NCI-H1048 (cell line): ENCODE measurements around the gene IRF6.

Source experiments
- DNase-seq: peaks from one replicate; lab custom pipeline; 2025; lab: John Stamatoyannopoulos, UW

Gene IRF6

DNA sequence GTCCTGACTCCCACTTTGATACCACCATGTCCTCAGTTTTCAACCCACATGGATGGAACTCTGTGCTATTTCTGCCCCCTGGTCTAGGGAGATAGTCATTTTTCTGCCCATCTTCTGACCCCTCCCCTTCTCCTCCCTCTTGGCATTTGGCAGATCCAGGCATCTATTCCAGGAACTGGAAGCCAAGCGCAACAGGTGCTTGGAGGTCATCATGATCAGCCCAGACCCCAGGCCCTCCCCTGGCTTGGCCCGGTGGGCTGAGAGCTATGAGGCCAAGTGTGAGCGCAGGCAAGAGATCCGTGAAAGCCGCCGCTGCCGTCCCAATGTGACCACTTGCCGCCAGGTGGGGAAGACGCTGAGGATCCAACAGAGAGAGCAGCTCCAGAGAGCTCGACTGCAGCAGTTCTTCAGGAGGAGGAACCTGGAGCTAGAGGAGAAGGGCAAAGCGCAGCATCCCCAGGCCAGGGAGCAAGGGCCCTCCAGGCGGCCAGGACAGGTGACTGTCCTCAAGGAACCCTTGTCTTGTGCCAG is 46.0 kb downstream of the IRF6 start:
- no peak for DNase-seq

DNA sequence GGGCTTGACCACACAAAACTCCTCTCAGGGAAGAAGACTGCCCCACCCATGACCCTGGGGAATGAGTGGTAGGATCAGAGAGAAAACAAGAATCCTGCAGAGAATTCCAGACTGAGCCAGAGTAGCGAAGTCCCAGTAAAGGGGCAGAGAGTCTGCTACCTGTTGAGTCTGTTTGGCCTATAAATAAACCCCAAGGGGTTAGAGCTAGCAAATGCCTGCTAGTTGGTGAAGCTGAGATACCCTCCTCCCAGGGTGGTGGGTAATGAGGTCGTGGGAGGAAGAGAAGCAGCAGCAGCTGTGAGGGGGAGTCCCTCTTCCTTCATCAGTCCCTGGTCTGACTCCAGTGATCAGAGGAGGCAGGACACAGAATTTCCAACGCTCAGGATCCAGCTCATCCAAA is 47.5 kb downstream of the IRF6 start:
- DNase-seq, result no peak

DNA sequence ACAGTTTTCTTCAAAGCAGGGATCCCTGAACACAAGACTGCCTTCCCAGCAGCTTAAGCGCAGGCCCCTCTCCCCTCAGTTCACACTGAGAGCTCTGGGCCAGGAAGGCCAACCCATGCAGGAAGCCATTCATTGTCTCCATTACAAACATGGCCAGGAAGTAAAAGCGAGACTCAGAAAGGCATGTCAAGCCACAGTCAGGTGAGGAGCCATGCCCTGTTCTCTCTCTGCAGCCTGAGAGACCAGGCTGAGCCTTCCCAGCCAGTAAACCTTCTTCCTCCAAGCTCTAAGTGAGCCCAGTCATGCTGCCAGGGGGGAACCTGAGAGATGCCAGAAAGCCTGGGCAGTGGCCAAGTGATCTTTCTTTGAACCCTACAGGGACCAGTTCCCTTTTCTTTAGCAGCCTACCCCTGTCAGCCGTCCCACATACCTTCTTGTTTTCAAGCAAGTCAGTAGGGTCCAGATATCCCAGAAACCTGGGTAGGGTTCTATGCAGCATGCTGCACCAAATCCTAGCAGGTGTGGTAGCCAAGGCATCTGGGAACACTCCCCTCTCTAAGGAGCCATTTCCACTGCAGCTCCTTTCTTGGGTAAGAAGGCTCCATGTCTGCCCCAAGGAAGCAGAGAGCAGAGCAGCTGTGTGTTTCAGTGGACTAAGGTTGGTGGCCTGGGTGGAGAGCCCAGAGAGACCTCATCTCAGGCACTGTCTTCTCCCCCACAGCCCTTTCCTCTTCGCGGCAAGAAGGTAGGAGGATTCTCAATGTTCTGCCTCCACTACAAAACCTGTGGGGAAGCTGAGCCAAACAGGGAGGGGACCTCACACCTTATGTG is 49.1 kb downstream of the IRF6 start:
- DNase-seq, result no peak

DNA sequence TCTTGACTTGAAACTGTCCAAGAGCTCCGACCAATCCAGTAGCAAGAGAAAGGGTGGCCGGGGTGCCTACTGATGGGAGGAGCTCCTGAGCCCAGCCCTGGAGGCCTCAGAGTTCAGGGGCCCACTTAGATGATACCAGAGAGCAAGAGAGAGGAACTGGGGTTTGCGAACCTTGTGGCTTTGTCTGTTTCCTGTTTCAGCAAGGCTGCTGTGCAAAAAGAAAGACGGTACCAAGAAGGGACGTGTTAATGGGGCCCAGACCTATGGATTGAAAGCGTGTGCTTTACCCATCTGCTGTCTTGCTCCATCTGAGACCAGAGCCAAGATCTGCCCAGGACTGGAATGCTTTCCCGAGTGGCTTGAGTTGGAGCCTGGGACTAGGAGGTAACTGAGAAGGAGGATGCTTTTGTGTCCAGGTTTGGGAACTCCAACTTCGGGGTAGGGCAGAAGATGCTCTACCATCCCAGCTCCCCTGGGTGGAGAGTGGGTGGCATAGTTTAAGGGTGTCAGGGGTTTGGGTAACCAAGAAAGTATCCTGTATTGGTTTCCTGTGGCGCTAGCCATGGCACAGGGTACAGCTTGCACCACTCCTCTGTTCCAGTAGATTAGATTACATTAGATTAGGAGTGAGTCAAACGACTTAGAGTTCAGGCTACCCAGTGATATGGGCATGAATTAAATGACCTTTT is 49.9 kb downstream of the IRF6 start, which contains the start of gene TRAF3IP3:
TSS of gene TRAF3IP3 (plus strand) at position 128 of the 689 bp plus-strand sequence. CDS start 3,987 bp downstream, outside the sequence.
- DNase-seq, result no peak

DNA sequence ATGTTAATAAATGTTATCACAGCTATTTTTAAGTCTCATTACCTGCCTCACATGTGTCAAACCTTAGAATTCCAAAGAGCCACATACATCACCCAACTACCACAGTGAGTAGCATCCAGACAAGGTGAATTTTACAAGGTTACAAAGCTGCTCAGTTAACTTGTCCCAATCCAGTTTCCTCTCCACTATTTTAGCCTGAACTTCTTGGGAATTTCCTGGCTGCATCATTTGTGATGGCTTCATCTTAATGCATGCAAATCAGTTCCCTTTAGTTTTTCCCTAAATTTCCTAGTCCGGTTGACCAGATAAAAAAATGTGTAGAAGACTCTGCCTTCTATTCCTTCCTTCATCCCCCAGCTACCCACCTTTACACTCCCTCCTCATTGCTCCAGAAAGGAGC is 50.7 kb downstream of the IRF6 start:
- DNase-seq, result no peak

DNA sequence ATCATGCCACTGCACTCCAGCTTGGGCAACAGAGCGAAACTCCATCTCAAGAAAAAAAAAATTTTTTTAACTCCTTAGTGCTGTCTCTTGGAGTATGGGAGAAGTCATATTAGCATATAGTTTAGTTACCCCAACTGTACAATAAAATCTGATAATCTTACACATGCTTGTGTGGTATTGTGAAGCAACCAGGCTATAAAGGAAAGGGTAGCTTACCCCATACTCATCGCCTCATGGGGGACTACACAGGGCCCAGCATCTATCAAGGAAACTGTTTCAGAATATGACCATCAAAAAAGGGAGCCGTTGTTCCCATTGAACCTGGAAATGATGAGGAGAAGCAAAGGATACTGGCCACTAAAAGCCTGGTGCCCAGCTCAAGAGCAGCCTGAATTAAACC is 53.1 kb downstream of the IRF6 start:
- DNase-seq, result no peak

DNA sequence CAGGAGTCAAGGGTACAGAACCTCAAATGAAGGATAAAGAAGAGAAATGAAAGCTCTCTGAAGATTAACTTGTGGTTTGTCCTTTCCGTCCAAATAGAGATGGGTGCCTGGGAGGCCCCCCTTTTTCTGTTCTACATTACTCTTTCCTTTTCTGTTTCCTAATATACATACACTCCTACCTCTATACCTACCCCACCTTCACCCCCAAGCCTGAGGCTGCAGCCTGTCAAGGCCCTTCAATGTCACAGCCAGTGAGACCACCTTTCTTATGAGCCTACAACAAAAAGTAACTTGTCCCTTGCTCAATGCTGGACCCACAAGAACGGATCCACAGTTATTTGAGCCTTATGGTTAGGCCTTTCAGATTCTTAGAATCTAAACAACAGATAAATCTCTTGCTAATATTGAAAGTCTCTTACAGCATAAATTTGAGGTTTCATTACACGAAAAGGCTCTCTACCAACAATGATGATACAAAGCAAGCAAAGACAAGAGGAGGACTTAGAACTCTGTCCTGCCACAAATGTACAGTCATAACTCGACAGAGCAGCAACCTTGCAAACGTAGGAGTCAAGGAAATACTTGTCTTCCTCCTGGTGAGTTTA is 54.2 kb downstream of the IRF6 start:
- DNase-seq, result no peak

DNA sequence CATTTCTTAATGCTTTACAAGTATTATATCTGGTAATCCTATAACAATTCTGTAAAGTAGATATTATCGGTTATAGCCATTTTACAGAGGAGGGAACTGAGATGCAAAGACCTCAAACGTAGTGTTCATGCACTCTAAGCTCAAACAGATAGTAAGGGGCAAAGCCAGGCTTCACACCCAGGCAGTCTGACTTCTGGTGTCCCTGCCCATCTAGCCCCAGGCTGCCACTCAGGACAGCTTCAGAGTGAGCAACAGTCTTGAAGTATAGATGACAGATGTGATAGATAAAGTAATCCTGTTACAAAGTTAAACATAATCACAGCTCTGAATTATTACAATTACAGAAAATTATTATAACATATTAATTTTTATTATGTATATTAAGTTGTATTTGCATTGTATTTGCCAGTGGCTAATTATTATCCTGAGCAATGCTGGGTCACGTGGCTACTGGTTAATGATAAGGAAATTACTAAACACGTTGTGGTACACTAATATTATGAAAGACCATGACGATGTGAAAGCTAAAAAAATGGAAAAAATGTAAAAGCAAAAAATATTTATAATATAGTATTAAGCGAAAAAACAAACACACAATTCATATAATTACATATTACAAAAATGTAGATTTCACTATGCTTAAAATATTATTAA is 56.1 kb downstream of the IRF6 start:
- DNase-seq, result no peak

DNA sequence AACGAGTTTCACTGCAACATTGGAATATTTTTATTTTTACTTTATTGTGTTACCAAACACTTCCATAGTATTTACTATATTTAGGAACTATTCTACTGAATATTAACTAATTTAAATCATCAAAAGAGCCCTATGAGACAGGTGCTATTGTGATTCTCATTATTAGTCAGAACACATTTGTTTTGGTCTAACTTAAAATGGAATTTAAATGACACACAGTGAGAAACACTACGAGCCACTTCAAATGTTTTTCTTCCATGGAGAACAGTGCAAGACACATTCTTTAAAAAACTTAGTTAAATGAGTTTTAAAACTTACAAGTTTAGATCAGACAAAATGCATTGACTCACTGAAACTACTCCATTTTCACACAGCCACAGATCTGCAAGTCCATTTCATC is 56.7 kb downstream of the IRF6 start:
- no peak for DNase-seq

DNA sequence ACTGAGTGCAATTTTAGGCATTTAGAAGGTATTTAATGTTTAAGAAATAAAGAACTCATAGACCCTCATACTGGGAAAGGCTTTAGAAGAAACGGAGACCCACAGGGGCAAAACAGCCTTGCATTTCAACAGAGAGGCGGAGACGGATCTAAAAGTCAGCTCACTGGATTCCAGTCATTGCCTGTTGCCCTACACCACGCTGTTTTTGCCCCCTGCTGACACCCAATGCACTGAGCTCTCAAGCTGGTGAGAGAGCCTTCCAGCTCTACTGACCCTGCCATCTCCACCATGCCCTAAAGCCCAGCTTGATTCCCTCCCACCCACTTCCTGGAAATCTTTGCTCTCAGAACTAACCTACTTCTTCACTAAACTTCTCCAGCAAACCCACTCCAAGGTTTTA is 57.3 kb downstream of the IRF6 start:
- no peak for DNase-seq

DNA sequence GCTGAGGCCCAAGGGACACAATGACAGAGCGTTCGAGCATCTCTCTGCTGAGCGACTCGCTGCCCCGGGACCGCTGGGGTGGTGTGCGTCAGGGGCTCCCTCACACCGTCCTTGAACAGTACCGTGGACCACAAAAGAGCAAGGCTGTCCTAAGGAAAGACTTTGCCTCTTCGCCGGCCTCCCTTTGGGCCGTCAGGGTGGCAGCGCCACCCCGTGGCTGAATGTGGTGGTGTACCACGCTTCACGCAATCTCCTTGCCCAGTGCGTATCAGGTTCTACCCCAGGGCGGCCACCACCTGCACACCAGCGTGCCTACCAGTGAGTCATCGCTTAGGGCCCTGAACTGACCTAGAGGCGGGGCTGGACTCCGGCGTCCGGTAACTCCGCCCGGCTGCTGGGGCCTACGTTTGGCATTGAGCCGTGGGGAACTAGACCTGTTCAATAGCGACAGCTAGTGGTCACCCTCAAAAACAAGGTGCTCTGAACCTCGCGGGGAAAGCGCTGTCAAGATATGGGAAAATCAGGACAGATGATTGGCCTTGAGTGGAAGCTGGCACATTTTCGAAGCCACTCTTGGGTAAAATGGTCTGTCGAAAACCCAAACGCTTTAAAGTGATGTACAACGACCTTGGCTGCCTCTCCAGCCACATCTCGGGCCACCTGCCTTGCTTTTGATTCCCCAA is 58.2 kb downstream of the IRF6 start:
- DNase-seq, result peak; percentile 33

DNA sequence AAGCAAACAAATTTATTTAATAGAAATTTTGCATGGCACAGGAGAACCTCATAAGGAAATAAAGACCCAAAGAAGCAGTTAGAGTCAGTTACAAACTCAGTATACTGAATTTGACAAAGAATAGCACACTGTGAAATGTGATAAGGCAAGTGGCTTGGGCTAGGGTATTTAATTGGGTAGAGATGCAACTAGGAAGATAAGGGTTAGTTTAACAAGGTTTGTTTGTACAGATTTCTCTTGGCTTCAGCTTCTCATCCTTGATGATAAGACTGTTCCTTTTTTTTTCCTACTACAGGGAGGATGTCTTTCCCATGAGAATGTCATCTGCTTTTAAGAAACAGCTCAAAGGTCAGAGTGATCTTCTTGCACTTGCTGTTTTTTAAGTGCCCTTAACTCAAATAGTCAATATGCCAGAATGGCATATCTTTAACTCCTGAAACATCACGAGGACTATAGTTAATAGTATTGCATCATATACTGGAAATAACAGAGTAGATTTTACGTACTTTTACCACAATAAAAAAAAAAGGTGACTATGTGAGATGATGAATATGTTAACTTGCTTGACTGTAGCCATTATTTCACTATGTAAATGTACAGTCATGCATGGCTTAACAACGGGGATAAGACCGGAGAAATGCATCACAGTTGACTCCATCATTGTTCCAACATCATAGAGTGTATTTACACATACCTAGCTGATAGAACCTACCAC is 59.3 kb downstream of the IRF6 start:
- no peak for DNase-seq

DNA sequence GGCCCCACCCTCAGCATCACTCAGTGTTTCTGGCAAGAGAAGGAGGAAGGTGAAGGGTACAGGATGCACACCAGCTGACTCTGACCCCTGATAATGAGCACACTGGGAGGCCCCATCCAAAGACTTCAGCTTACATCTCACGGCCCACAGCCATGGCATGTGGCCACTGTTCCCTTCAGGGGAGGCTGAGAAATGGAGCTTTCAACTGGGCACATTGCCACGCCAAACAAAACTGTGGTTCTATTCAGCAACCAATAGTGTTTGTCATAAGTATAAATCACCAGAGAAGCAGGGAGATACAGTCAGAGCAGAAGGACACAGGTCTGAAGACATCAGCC is 62.8 kb downstream of the IRF6 start:
- DNase-seq, result no peak

DNA sequence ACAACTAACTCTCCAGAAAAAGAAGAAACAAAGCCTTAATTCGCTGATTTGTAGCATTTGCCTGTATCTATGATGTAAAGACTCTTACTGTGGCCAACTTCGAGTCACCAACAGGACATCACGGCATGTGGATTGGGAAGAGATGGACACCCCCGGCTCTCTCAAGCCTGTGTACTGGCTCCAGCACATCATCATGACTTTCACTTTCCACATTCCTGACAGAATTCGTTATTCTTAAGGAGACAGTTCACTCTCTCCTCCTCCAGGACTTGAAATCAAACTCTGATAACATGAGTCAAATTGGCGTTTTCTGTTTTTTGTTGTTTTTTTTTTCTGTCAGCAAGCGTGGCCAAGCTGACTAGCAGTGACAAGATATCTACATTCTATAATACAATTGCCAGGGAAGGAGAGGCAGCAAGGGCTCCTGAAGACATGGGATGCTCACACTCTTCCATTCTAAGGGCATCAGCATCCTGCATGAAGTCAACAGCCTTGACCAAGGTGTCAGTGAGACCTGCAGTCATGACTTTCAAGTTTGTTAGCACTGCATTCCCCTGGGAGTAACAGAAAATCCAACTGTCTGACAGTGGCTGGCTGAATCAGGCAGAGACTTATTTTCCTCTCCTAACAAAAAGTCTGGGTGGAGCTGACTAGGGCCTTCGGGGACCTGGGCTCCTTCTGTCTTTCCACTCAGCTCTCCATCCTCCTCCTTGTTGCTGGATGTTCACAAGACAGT is 63.4 kb downstream of the IRF6 start:
- no peak for DNase-seq

DNA sequence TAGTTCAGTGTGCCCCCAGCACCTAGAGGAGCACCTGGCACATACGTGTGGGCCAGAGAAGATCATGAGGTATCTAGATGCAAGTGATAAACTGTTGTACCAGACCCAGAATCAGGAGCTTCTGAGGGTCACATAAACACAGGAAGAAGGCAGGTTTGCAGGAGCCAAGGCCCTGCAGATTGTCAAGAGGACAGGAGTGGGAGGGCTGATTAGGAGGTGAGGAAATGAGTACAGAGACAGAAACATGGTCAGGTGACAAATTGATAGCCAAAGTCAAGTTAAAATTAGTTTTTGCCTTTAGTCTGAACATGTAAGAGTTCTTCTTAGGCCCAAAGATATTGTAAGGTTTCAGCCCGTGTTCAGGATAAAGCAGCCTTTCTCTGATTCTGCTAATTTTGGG is 64.1 kb downstream of the IRF6 start:
- DNase-seq, result no peak

DNA sequence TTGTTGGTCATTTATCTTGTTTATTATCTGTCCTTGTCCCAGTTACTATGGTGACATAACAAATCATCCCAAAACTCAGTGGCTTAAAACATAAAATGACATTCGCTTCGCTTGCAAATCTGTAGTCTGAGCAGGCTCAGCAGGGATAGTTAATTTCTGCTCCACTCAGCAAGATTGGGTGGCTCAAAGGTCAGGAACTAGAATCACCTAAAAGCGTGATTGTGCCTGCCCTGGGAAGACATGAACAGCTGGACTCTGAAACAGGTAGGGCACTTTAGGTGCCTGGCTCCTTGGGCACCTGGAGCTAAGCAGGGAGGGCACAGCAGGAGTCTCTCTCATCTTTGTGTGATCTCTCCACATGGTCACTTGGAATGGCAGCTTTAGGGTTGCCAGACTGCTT is 64.7 kb downstream of the IRF6 start:
- no peak for DNase-seq

DNA sequence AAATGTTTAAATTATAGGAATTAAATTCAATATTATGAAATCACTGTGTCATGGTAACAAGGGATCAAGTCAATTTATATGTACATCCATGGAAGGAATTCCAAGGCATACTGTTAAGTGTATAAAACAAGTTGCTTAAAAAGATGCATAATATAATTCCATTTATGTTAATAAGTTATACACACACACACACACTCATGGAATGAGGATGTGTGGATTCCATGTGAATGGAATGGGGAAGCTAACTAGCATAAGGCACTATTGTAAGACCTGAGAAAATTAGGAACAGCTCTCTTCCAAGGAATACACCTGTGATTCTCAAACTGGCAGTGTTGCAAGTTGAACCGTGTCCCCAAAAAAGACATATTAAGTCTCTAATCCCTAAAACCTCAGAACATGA is 67.7 kb downstream of the IRF6 start:
- DNase-seq, result no peak

DNA sequence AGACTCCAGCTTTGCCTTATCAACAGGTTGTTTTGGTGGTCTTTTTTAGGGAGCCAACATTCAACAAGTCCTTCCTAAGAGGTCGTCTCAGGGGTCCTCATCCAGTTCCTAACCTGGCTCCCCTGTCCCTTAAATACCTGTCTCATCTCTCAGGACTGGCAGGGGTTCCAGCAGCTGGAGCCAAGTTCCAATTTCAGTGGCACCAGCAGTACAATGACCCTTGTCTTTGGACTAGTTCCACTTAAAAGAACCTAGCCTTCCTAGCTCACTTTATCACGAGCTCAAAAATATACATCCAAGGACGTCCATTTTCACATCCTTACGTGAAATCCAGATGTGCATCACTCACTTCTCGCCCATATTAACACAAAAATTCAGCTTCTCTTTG is 68.8 kb downstream of the IRF6 start:
- no peak for DNase-seq

DNA sequence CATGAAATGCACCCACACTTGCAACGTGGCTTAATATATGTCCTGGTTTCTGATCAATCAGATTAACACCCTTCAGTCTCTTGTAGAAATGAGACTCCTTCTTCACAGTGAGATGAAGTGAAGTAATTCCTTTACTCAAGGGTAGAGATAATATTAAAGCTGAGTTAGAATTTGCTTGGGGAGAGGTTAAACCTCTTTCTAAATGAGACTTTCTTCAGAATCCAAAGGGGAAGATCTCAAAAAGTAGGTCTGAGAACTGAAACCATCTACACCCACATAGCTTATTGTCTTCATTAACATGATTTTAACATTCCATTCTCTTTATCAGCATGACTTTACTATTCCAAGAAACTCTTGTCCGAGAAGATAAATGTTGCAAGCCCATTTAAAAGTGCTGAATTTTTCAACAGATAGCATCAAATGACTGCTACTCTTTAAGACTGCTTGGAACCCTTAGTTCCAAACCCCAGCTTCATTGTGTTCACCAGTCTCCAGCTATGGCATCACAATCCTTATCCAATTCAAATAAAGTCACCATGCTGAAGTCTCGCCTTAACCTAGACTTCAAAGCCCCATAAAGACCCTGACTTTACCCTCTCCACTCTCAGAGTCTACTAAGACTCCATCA is 69.3 kb downstream of the IRF6 start:
- no peak for DNase-seq
